ENCODE data around the gene EXT2.

EXT2 gene

GRCh38 chr11:44228379-44228778, 132.9 kb downstream of the EXT2 start:
- in situ Hi-C loops (cut with MboI; ENCODE audit: low sequenced_read_pairs) = no loop called here

DNA sequence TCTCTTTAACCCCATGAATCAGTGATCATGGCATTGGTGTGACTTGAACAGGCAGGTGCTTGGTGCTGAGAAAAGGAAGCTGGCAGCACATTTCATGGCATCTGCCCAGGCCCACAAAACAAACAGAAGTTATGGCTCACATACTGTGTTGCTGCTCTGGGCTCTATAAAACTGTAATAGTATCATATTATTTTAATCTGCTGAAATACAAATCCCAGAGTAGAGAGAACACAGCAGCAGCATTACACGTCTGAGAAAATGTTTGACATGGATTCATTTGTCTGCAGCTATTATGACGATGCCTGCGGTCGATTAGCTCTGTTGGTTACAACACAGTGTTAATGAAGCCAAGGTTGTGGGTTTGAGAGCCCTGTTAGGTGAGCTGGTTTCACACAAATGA, 133.6 kb downstream of the EXT2 start:
- in situ Hi-C loops (cut with MboI; ENCODE audit: low sequenced_read_pairs) = no loop called here

- in situ Hi-C loops (cut with MboI; ENCODE audit: low sequenced_read_pairs) = no loop called here
Observed at GRCh38 chr11:44229624-44230023, 134.1 kb downstream of the EXT2 start.

GRCh38 chr11:44235765-44236201, 140.3 kb downstream of the EXT2 start:
- in situ Hi-C loops (cut with MboI; ENCODE audit: low sequenced_read_pairs) = no loop called here

DNA sequence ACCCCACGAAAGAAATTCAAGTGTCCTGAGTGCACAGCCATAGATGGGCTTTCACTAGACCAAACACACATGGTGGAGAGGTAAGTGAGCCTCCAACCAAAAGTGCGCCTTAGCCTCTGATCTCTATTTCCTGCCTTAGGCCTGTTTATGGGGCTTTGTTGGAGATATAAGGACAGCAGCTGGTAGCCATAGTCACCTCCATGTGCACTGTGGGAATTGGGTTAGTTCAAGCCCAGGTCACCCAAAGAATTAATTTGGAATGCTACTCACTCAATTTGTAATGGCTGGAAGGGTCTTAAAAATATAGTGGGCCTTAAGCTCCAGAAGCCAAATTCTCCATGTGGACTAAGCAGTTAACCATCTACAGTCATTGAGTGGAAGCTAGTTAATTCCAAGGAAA, 140.8 kb downstream of the EXT2 start:
- in situ Hi-C loops (cut with MboI; ENCODE audit: low sequenced_read_pairs) = no loop called here

- in situ Hi-C loops (cut with MboI; ENCODE audit: low sequenced_read_pairs) = no loop called here
Observed at GRCh38 chr11:44237156-44237555, 141.7 kb downstream of the EXT2 start.

DNA sequence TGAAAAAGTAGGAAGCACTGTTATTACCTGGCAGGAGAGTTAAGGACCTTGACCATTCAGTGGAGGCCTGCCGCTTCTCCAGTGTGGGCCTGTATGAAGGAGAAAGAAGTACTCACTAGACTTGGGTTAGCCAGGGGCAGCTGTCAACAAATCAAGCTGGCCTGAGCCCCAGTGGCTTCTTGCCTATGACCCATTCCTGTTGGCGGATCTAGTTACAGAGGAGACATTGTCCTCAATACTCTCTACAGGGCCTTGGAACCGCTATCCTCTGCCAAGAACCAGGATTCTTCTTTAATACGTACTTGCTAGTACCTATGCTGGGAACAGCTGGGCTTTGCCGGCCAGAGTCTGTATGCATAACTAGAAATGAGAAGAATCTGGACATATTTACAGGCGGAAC, 146.4 kb downstream of the EXT2 start:
- in situ Hi-C loops (cut with MboI; ENCODE audit: low sequenced_read_pairs) = no loop called here

- in situ Hi-C loops (cut with MboI; ENCODE audit: low sequenced_read_pairs) = no loop called here
Observed at GRCh38 chr11:44243086-44243485, 147.6 kb downstream of the EXT2 start.

GRCh38 chr11:44243595-44244343, 148.3 kb downstream of the EXT2 start:
- in situ Hi-C loops (cut with MboI; ENCODE audit: low sequenced_read_pairs) = no loop called here

GRCh38 chr11:44244639-44245310, 149.3 kb downstream of the EXT2 start:
- in situ Hi-C loops (cut with MboI; ENCODE audit: low sequenced_read_pairs) = no loop called here

DNA sequence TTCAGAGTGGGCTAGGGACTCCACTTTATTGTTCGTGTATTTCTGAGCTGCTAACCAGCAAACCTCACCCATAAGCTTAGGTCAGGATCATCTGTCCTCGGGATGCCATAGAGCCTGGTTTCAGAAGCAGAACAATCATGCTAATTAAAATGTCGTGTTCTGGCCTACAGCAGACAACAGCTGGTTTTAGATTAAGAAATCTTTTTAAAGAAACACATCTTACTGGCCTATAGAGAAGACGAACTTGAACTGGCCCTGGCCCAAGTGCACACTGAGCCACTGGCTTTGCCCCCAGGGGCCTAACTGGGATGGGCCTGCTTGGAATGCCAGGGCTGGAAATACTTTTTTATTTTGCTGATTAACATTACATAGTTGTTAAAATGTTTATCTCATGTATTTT, 151.2 kb downstream of the EXT2 start:
- in situ Hi-C loops (cut with MboI; ENCODE audit: low sequenced_read_pairs) = no loop called here

- in situ Hi-C loops (cut with MboI; ENCODE audit: low sequenced_read_pairs) = no loop called here
Observed at GRCh38 chr11:44247508-44247907, 152.0 kb downstream of the EXT2 start.

- in situ Hi-C loops (cut with MboI; ENCODE audit: low sequenced_read_pairs) = no loop called here
Observed at GRCh38 chr11:44248109-44248508, 152.6 kb downstream of the EXT2 start.

DNA sequence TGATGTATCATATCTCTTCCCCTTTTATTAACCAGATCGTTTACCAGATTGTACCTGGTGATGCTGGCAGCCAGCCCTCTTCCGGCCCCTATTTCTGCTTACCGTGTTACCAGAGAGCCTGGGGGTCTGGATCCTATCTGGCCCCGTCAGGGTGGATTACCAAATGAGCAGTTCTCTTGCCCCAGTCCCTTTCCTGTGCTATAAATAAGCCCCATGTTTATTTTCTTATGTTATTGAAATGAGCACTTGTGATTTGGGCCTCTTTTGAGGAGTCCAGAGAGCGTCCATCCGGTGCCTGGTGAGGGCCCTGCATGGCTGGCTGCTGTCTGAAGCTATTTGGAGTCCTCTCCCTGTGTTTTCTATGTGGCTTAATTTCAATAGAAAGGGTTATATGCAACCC, 154.9 kb downstream of the EXT2 start:
- in situ Hi-C loops (cut with MboI; ENCODE audit: low sequenced_read_pairs) = no loop called here

- in situ Hi-C loops (cut with MboI; ENCODE audit: low sequenced_read_pairs) = no loop called here
Observed at GRCh38 chr11:44252999-44253602, 157.6 kb downstream of the EXT2 start.

DNA sequence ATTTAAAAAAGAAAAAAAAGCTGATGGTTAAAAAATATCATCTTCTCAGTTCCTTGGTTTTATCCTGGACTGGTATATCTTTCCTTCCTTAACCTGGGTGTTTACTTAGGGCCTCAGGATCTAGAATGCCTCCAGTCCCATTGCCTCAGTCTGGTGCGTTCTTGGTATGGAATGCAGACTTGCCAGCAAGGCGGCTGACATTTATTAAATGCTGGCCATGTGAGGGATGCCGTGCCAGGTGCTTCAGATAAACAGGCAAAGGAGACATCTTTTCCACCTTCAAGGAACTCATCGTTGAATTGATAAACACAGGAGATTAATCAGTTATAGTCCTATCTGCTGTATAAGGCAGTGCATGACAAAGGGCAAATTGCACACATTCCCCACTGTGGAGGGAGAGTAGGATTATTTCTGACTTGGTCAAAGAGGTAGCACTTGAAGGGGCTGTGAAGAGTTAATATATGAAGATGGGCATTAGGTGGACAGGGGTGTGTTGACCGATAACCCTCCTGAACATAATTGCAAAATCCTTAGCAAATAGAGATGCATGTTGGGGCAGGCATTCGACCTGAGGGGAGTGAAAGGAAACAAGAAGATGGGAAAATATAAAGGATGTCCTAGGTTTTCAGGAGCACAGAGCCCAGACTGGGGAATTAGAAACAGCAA, 160.1 kb downstream of the EXT2 start:
- in situ Hi-C loops (cut with MboI; ENCODE audit: low sequenced_read_pairs) = no loop called here

DNA sequence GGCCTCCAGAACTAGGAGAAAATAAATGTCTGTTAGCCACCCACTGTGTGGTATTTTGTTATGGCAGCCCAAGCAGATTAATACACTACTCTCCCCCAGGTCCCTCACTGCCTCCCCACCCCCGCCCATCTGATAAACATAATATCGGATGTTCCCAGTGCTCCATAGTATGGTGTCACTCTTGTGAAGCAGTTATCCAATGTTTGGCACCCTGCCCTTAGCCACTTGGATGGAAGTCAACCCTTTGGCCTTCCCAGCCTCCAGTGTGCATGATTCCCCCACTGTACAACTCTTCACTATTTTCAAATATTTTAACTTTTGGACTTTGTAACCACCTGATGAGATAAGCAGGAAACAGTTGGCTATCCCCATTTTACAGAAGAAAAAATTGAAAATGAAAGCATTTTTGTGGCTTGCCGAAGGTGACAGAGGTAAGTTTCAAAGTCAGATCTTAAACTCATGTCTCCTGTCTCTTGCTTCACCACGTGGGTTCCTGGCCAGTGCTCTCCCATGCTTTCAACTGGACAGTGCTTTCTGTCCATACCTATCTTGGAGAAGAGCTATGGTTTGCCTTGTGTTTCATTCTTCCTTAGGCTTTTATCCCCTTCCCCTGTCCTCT, 161.3 kb downstream of the EXT2 start:
- in situ Hi-C loops (cut with MboI; ENCODE audit: low sequenced_read_pairs) = no loop called here

DNA sequence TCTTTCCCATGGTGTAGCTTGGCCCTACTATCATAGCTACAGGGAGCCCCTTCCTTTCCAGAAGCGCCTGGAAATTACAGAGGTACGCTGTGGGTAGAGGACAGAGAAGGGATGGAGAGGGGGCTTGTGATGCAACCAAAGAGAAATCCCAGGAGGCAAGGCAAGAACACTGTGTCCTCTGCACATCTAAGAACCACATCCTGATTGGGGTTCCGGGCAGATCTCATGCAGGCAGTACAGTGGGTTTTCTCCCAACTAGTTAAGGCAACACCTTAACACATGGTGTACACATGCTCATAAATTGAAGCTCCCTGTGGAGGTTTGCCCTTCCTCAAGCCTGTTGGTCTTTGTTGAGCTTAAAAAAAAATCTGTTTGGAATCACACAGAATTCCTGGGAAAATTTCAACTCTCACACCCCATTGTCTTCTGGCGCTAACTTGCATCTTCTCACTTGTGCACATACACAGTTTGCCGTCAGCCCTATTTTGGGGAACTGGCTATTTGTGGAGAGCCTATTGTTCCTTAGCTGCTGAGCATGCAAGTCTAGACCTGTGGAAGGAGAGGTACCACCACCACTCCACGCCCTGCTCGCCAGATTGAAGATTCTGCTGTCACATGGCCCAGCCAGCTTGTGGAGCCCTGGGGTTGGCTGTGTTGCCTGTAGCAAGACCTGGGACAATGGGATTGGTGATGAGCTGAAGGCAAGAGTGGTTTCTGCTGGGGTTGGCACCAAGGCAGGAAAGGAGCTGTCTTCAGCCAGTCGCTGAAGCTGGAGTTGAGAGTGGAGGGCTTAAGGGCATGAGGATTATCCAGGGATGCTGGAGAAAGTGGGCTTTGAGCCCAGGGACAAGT, 162.1 kb downstream of the EXT2 start:
- in situ Hi-C loops (cut with MboI; ENCODE audit: low sequenced_read_pairs) = no loop called here

GRCh38 chr11:44258190-44258489, 162.7 kb downstream of the EXT2 start:
- in situ Hi-C loops (cut with MboI; ENCODE audit: low sequenced_read_pairs) = no loop called here

- in situ Hi-C loops (cut with MboI; ENCODE audit: low sequenced_read_pairs) = no loop called here
Observed at GRCh38 chr11:44258839-44259420, 163.5 kb downstream of the EXT2 start.

All from HL-60/S4 treated with phorbol 12-myristate 13-acetate at 8.2 ng/mL for 4 days and 3 days (cell line).